ENCODE results near the gene ZBTB8OS. TPM values are rescaled to one million over a fixed set of nuclear protein-coding genes. Genes with fewer than 3 reads are reported as not detected.
"Not testable (repeated sequence)": the region's sequence is repeated elsewhere in the genome, so short reads cannot be mapped to it uniquely, and the experiment has no call there.

Gene ZBTB8OS
- total RNA-seq, 4 donors from 2014 or later = 17.7 to 31.0 (median 28.1) TPM

DNA sequence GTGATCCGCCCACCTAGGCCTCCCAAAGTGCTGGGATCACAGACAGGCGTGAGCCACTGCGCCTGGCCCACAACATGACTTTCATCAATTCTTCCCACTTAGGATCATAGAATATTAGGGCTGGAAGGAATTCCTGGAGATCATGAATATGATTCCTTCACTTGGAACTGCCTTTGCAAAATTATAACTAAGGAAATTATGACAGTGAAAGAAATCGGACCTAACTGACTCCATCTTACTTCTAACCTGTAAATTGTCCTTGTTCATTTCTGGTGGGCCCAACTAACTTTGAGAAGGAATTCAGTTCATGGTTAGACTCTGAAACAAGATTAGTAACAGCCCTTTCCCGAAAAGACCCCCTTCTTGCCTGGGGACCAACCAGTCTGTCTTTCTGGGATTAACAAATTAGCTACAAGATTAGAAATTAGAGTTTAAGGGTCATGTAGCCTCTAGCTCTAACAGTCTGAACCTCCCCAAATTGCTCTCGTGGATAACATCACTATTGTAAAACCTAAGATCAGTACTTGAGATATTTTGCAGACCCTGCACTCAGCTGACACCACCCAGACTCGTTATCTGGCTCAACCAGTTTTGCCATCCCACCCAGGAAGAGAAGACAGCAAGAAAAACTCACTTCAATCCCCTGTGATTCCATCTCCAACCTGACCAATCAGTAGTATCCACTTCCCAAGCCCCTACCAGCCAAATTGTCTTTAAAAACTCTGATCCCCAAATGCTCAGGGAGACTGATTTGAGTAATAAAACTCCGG, 14.7 kb downstream of the ZBTB8OS start:
- peaks cover 0 to 44% of the 10 kb centered on the region in 2 donors for H3K36me3 ChIP-seq
- no peak overlapping the region for H3K4me3 ChIP-seq
- no peak overlapping the region for H3K27ac ChIP-seq
- WGBS, 2 donors (ENCODE audit: low coverage in 1 of 2) = 92 to 97% methylated on average over 6 to 8 of the region's 8 CpGs
- no peaks in the 10 kb centered on the region for H3K9me3 ChIP-seq
- H3K27me3 ChIP-seq = no peaks in the 10 kb centered on the region
- ATAC-seq = no peak
- H3K4me1 ChIP-seq = no peaks in the 10 kb centered on the region
- TF ChIP-seq POLR2AphosphoS5 (IDR thresholded peaks at IDR 0.05) (no peak), EP300 (IDR thresholded peaks at IDR 0.05) (no peak), POLR2A (IDR thresholded peaks at IDR 0.05) (no peak)
- TF ChIP-seq, protein P1, sequence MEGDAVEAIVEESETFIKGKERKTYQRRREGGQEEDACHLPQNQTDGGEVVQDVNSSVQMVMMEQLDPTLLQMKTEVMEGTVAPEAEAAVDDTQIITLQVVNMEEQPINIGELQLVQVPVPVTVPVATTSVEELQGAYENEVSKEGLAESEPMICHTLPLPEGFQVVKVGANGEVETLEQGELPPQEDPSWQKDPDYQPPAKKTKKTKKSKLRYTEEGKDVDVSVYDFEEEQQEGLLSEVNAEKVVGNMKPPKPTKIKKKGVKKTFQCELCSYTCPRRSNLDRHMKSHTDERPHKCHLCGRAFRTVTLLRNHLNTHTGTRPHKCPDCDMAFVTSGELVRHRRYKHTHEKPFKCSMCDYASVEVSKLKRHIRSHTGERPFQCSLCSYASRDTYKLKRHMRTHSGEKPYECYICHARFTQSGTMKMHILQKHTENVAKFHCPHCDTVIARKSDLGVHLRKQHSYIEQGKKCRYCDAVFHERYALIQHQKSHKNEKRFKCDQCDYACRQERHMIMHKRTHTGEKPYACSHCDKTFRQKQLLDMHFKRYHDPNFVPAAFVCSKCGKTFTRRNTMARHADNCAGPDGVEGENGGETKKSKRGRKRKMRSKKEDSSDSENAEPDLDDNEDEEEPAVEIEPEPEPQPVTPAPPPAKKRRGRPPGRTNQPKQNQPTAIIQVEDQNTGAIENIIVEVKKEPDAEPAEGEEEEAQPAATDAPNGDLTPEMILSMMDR (IDR thresholded peaks at IDR 0.05) = no peak

DNA sequence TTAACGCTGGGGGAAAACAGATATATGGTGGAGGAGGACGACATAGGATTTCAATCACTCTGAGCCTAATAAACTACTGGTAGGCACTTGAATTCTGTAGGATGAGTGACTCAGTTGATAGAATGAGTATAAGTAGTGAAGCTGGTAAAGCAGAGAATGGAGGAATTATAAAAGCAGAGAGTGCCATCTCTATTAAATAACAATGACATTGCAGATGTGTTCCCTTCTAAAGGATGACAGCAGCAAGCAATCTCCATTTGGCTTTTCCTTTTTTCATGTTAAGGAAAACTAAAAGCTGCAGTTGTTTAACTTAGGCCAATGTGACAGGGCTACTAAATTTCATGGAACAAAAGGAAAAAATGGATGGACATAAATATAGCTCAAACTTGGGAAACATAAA, 17.5 kb downstream of the ZBTB8OS start:
- Histone ChIP-seq H3K4me1 (no peaks in the 10 kb centered on the region), H3K27ac (no peak overlapping the region), H3K4me3 (no peak overlapping the region), H3K9me3 (no peaks in the 10 kb centered on the region), H3K27me3 (no peaks in the 10 kb centered on the region), H3K36me3 (peaks cover 0 to 59% of the 10 kb centered on the region in 2 donors)
- no peak for ATAC-seq
- 79% methylated on average over 2 of the region's 2 CpGs; no CpG with 5 or more reads in 1 of the 2 donors for WGBS, 2 donors (ENCODE audit: low coverage in 1 of 2)
- TF ChIP-seq, protein P1 (IDR thresholded peaks at IDR 0.05) = no peak
- TF ChIP-seq POLR2A (IDR thresholded peaks at IDR 0.05) = no peak
- no peak for TF ChIP-seq POLR2AphosphoS5 (IDR thresholded peaks at IDR 0.05)
- no peak for TF ChIP-seq EP300 (IDR thresholded peaks at IDR 0.05)

GRCh38 chr1:32630173-32630572, 20.2 kb downstream of the ZBTB8OS start:
- not testable (repeated sequence) for H3K4me1 ChIP-seq, H3K9me3 ChIP-seq, H3K4me3 ChIP-seq, ATAC-seq, H3K27ac ChIP-seq, H3K27me3 ChIP-seq
- WGBS, 2 donors (ENCODE audit: low coverage in 1 of 2) = 93 to 95% methylated on average over 3 of the region's 4 CpGs
- H3K36me3 ChIP-seq = peaks cover 0 to 84% of the 10 kb centered on the region in 2 donors

DNA sequence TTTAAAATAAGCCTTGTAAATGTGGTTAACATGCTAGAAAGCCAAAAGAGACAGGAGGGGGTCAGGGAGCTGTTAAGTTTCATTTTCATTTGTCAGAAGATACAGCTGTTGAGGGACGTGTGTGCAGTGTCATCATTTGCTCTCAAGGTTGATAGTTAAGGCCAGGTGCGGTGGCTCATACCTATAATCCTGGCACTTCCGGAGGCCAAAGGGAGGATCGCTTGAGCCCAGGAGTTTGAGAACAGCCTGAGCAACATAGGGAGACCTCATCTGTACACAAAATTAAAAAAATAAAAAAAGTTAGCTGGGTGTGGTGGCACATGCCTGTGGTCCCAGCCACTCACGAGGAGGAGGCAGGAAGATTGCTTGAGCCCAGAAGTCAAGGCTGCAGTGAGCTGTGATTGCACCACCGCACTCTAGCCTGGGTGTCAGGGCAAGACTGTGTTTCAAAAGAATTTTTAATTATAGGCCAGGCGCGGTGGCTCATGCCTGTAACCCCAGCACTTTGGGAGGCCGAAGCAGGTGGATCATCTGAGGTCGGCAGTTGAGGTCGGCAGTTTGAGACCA, 22.7 kb downstream of the ZBTB8OS start:
- Histone ChIP-seq H3K4me1 (no peaks in the 10 kb centered on the region), H3K4me3 (no peak overlapping the region), H3K9me3 (no peaks in the 10 kb centered on the region), H3K36me3 (peaks cover 0 to 75% of the 10 kb centered on the region in 2 donors), H3K27me3 (no peaks in the 10 kb centered on the region), H3K27ac (no peak overlapping the region)
- ATAC-seq = no peak
- TF ChIP-seq POLR2AphosphoS5 (IDR thresholded peaks at IDR 0.05) (no peak), POLR2A (IDR thresholded peaks at IDR 0.05) (no peak)
- WGBS, 2 donors (ENCODE audit: low coverage in 1 of 2) = 79 to 80% methylated on average over 7 to 9 of the region's 11 CpGs

GRCh38 chr1:32626176-32626575, 24.2 kb downstream of the ZBTB8OS start:
- TF ChIP-seq POLR2AphosphoS5 (IDR thresholded peaks at IDR 0.05) (no peak), EP300 (IDR thresholded peaks at IDR 0.05) (no peak), POLR2A (IDR thresholded peaks at IDR 0.05) (no peak)
- TF ChIP-seq, protein P1 (IDR thresholded peaks at IDR 0.05) = no peak

GRCh38 chr1:32623775-32624174, 26.6 kb downstream of the ZBTB8OS start:
- TF ChIP-seq, protein P1 (IDR thresholded peaks at IDR 0.05) = no peak
- TF ChIP-seq EP300 (IDR thresholded peaks at IDR 0.05) (no peak), POLR2A (IDR thresholded peaks at IDR 0.05) (no peak), POLR2AphosphoS5 (IDR thresholded peaks at IDR 0.05) (no peak)
- Histone ChIP-seq H3K27me3 (no peaks in the 10 kb centered on the region), H3K27ac (no peak overlapping the region), H3K4me1 (no peaks in the 10 kb centered on the region), H3K4me3 (no peak overlapping the region), H3K9me3 (no peaks in the 10 kb centered on the region), H3K36me3 (peaks cover 0 to 64% of the 10 kb centered on the region in 2 donors)
- ATAC-seq = no peak
- WGBS, 2 donors (ENCODE audit: low coverage in 1 of 2) = 80% methylated on average over 1 to 5 of the region's 5 CpGs

More at GRCh38 chr1:32626176-32626575, 24.2 kb downstream of the ZBTB8OS start:
- ATAC-seq = no peak
- Histone ChIP-seq H3K27me3 (no peaks in the 10 kb centered on the region), H3K9me3 (no peaks in the 10 kb centered on the region), H3K4me1 (no peaks in the 10 kb centered on the region), H3K4me3 (no peak overlapping the region), H3K36me3 (peaks cover 0 to 75% of the 10 kb centered on the region in 2 donors), H3K27ac (no peak overlapping the region)
- 88 to 100% methylated on average over 1 of the region's 1 CpG for WGBS, 2 donors (ENCODE audit: low coverage in 1 of 2)
